NCI-H146 treated with DMSO at 0.1 percent for 48 hours (cell line): Measurements from ENCODE around the gene ZNF507.
"Not testable (repeated sequence)": the region's sequence is repeated elsewhere in the genome, so short reads cannot be mapped to it uniquely, and the experiment has no call there.

Source experiments
- DNase-seq: peaks from one replicate; lab custom pipeline; 2025; ENCODE audit not compliant: unreplicated experiment; lab: John Stamatoyannopoulos, UW

Gene ZNF507

DNA sequence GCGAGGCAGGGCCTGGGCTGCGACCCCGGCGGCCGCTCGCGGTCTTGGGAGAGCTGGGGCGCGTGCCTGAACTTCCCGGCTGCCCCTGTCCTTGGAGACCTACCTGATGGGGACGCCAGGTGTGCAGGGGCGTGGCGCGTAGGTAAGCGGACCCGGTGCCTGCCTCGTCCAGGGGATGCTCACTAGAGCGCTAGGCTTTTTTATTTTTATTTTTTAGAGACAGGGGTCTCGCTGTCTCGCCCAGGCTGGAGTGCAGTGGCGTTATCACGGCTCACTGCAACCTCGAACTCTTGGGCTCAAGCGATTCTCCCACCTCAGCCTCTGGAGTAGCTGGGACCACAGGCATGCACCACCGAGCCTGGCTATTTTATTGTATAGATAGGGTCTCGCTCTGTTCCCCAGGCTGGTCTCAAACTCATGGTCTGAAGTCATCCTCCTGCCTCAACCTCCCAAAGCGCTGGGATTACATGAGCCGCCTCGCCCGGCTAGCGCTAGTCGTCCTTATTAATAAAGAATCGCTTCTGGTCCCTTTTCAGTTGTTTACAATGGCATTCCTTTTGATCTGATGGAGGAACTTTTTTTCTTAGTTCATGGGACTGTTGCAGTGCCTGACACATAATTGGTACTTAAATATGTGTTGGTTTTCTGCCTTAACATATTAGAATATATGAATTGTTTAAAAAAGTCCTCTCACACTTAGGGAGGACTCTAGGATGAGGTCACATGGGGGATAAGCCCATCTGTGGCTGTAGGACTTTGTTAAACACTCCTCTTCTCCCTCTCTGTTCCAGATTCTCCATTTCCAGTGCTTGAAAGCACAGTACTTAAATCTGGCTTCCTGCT is 61.0 kb downstream of the ZNF507 start:
- peak; percentile 49 for DNase-seq

DNA sequence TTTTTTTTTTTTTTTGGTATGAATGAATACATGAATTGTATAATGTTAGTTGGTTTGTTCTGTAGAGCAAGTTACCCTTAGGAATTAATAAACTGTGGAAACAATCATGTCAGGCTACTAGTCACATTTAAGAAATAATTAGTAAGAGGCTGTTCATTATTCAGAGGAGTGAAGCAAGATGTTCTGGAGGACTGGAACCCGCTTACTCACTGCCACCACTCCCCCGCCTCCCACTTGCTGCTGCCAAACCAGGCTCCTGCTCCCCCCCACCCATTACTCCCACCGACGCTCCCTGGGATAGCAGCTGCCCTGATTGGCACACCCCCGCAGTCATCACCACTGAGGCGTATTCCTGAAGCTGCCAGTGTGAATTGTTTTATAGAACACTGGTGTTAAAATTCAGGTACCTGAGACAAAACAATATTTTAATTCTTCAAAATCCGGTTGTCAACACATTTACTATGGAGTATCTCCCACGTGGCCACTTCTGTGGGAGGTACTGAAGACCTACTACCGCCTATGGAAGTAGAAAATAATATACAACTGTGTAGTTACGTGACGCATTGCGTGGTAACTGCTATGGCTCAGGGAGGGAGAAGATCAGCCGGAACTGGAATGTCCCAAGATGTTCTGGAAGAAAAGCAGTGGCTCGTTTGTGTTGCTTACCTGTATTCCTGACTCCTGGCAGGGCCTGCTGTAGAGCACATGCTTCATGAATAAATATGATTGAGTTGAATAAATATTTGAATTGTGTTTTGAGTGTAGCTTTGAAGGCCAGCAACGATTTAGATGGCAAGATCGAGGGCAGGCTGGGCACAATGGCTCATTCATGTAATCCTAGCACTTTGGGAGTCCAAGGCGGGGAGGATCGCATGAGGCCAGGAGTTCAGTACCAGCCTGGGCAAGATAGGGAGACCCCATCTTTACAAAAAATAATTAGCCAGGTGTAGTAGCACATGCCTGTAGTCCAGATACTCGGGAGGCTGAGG is 61.9 kb downstream of the ZNF507 start:
- no peak for DNase-seq

DNA sequence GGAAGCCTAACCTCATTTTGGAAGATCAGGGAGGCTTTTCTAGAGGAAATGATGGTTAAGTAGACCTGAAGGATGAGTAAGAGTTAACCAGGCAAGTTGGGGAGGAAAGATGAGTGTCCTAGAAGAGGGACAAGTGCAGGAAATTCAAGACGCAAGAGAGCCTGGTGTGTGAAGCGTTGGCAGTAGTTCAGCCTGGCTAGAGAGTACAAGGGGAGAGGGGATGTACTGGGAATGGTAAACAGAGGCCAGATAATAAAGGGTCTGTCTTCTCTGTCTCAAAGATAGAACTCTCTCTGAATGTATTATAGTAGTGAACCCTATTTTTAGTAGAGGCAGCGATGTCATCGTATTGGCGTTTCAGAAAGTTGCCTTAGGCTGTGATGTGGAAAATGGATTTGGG is 69.8 kb downstream of the ZNF507 start:
- DNase-seq, result no peak

DNA sequence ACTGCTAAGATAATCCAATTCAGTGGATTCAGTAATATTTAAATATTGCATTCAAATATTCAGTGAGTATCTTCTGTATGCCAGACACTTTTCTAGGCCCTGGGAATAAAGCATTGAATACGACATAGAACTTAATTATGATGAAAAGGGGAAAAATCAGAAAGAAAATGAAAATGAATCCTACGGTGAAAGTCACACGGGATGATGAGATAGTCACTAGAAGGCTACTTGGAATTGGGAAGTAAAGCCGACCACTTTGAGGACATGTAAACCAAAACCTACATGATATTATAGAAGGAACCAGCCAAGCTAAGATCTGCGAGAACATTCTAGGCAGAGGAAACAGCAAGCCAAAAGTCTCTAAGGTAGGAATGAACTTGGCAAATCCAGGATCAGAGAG is 70.3 kb downstream of the ZNF507 start:
- no peak for DNase-seq

DNA sequence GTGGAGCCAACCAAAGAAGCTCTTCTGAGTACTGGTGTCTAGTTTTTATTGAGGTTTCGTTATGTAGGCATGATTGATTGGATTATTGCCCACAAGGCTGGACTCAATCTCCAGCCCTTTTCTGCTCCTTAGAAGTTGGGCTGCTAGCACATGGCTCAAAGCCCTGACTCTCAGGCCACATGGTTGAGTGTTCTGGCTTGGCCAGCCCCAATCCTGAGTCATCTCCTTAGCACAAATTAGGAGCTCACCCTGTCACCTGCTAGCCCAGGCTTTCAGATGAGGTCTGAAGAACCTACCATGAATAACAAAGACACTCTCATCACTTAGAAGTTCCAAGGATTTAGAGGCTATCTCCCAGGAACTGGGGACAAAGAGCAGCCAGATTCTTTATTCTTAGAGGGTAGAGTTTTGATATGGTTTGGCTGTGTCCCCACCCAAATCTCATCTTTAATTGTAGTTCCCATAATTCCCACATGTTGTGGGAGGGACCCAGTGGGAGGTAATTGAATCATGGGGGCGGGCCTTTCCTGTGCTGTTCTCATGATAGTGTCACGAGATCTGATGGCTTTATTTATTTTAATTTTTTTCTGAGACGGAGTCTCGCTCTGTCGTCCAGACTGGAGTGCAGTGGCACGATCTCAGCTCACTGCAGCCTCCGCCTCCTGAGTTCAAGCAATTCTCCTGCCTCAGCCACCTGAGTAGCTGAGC is 71.5 kb downstream of the ZNF507 start:
- no peak for DNase-seq

DNA sequence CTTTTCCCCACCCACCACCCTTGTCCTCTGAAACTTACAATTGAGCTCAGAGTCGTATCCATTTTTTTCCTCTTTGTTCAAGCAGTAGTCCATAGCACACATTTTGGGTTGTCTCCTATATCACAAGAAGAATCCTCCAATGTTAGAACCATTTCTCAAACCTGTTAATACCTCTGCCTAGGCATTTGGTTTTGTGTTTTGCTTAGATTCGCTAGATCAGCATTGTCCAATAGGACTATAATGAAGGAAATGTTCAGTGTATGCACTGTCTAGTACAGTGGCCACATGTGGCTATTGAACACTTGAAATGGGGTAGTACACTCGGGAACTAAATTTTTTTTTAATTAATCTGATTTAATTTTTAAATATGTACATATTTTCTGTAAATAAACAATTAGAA is 72.7 kb downstream of the ZNF507 start:
- no peak for DNase-seq

DNA sequence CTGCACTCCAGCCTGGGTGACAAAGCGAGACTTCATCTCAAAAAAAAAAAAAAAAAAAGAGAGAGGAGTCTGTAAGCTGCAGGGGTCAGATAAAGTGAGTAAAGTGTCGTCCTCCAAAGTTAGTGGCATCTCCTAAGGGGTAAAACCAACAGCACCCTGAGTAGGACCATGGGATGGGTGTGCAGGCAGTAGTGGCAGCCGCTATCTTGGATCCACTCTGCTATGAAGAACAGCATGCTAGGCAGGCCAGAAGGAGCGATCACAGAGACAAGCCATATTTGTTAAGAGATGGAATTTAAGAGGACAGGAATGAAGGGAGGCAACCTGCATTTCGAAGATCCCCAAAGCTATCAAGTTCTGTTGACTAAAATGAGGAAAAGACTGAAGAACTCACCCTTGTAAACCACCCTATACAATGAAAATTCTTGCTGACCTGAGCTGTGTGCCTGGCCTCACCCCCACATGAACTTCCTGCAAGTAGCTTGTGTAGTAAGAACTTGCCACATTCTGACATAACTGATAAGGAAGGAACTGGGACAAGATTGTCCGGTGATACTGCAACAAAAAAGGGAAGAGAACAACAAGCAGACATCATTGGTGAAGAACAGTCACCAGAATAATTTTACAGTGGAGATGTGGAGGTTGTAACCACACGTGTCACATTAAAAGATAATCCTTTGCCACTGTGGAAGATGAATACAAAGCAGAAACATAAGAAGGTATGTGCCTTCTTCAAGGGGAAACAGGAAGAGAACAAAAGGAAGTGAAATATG is 76.4 kb downstream of the ZNF507 start:
- no peak for DNase-seq

DNA sequence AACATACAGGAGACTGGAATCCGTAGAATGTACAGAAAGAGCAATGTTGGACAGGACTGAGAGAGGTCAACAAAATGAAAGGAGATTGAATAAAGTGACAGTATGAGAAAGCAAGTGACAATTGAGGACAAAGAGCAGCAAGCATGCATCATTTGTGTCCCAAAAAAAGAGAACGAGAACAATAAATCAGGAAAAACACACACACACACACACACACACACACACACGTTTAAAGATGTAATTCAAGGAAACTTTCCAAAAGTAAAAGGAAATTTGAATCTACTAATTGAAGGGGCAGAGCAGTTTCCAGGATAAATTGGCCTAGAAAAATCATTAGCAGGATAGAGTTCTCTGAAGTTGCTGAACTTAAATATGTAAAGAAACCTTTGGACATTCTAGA is 77.0 kb downstream of the ZNF507 start:
- no peak for DNase-seq

DNA sequence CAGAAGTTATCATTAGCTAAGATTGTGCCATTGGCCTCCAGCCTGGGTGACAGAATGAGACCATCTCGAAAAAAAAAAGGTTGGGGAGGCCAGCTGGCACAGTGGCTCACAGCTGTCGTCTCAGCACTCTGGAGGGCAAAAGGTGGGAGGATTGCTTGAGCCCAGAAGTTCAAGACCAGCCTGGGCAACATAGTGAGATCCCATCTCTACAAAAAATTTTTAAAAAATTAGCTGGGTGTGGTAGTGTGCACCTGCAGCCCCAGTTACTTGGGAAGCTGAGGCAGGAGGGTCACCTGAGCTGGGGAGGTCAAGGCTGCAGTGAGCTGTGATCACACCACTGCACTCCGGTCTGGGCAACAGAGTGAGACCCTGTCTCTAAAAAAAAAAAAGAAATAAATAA is 78.5 kb downstream of the ZNF507 start:
- not testable (repeated sequence) for DNase-seq

DNA sequence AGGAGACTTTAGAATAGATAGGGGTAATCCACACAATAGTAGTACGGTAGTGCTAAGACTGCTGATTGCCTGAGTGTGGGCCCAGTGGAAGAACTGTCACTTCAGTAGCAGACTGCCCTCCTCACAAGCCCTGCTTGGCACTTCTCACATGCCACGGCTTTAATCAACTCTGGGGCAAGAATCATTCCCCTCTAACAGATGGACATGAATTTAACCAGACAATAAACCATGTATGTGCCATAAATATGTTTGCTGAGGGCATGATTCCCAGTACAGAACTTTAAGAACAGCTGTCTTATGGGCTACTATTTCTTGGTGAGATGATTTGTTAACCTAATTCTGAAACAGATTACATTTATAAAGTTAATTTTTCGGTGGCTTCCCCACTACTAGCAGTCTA is 82.1 kb downstream of the ZNF507 start:
- no peak for DNase-seq

DNA sequence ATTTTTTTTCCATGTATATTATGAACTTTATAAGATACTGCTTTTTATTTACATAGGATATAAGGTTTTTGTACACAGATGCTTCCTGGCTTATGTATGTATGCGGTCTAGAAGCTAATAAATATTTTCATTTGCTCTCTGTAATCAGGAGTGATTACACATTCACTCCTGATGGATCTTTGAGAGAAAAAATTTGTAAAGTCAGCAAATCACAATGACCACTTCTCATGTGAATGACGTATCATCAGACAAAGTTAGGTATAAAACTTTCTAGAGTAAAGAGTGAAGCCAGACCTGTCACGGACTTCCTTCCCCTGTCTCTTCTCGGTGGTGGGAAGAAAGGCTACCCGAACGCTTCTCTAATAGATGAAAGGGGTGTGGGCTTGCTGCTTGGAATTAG is 91.3 kb downstream of the ZNF507 start:
- no peak for DNase-seq

DNA sequence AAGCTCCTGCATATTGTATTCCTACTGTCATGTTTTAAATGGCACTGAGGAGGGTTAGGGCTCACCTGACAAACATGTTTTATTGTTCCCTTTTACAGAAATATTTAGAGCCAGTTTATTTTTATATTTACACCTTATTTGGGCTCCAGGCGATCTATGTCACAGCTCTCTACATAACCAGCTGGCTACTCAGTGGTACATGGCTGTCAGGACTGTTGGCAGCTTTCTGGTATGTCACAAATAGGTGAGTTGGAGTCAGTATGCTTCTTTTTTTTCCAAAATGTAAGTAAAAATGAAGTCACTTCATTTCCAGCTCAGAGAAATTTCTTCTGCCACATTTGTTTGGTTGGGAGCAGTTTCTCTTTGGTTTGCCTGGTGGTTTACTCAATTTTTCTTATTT is 91.7 kb downstream of the ZNF507 start:
- DNase-seq, result no peak
